ENCODE data around the gene AAK1.

AAK1 gene

DNA sequence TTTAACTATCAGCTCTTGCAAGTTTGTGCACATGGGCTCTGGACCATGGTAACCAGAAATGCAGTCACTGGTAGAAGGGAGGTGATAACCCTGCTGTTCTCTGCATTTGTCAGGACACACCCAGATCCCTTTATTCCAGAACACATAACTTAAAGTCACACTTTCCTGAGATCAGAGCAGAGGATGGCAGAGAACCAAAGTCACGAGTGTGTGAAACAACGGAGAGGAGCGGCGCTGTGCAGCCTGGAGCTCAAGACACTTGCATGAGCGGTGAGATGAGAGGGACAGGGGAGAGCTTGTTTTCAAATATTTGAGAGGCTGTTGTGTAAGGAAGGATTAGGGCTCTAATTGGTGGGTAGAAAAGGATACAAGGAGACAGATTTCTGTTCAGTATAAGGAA, 43.3 kb upstream of the AAK1 start:
- DNase-seq (ENCODE audit: low read depth) = no peak
- H3K4me3 ChIP-seq (ENCODE audit: low read depth, low read length) = no peak overlapping the region
- TF ChIP-seq, protein P1, sequence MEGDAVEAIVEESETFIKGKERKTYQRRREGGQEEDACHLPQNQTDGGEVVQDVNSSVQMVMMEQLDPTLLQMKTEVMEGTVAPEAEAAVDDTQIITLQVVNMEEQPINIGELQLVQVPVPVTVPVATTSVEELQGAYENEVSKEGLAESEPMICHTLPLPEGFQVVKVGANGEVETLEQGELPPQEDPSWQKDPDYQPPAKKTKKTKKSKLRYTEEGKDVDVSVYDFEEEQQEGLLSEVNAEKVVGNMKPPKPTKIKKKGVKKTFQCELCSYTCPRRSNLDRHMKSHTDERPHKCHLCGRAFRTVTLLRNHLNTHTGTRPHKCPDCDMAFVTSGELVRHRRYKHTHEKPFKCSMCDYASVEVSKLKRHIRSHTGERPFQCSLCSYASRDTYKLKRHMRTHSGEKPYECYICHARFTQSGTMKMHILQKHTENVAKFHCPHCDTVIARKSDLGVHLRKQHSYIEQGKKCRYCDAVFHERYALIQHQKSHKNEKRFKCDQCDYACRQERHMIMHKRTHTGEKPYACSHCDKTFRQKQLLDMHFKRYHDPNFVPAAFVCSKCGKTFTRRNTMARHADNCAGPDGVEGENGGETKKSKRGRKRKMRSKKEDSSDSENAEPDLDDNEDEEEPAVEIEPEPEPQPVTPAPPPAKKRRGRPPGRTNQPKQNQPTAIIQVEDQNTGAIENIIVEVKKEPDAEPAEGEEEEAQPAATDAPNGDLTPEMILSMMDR (IDR thresholded peaks at IDR 0.05; ENCODE audit: low read depth, low read length) = no peak
- TF ChIP-seq, protein P2, sequence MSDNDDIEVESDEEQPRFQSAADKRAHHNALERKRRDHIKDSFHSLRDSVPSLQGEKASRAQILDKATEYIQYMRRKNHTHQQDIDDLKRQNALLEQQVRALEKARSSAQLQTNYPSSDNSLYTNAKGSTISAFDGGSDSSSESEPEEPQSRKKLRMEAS (IDR thresholded peaks at IDR 0.05; ENCODE audit: low read depth, low read length) = no peak
- TF ChIP-seq MYC (IDR thresholded peaks at IDR 0.05; ENCODE audit: low read depth, low read length) (no peak), POLR2A (IDR thresholded peaks at IDR 0.05; ENCODE audit: extremely low read depth, insufficient read length) (no peak)

DNA sequence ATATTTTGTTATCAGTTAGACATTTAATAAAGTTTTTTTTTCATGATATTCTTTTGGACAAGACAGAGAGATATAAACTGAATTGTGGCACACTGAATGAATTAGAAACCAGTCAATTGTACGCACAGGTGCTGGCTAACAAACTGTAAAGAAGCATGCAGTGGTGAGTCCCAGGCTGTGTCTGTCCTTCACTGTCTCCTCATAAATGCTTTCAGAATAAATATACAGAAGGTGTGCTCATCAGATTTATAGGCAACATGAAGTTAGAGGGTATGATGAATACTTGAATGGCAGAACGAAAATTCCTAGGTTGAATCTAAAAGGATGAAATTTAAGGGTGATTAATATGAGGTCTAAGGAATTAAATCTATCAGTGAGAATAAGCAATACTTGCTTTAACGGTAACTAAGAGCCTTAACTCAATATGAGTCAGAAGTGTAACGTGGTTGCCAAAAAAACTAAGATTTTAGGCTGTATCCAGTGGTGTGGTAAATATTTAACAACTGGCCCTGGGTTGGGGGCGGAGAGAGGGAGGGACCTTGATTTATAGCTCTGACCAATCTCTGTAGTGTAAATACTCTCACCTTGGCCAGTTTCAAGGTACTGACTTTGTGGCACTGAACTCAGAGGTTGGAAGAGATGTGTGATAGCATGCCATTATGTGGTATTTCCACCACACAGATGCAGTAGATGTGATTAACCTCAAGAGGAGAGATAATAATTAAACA, 41.9 kb upstream of the AAK1 start:
- TF ChIP-seq POLR2A (IDR thresholded peaks at IDR 0.05; ENCODE audit: extremely low read depth, insufficient read length) = no peak
- no peak for TF ChIP-seq MYC (IDR thresholded peaks at IDR 0.05; ENCODE audit: low read depth, low read length)
- TF ChIP-seq, protein P1 (IDR thresholded peaks at IDR 0.05; ENCODE audit: low read depth, low read length) = no peak
- TF ChIP-seq, protein P2 (IDR thresholded peaks at IDR 0.05; ENCODE audit: low read depth, low read length) = no peak
- DNase-seq (ENCODE audit: low read depth) = no peak

DNA sequence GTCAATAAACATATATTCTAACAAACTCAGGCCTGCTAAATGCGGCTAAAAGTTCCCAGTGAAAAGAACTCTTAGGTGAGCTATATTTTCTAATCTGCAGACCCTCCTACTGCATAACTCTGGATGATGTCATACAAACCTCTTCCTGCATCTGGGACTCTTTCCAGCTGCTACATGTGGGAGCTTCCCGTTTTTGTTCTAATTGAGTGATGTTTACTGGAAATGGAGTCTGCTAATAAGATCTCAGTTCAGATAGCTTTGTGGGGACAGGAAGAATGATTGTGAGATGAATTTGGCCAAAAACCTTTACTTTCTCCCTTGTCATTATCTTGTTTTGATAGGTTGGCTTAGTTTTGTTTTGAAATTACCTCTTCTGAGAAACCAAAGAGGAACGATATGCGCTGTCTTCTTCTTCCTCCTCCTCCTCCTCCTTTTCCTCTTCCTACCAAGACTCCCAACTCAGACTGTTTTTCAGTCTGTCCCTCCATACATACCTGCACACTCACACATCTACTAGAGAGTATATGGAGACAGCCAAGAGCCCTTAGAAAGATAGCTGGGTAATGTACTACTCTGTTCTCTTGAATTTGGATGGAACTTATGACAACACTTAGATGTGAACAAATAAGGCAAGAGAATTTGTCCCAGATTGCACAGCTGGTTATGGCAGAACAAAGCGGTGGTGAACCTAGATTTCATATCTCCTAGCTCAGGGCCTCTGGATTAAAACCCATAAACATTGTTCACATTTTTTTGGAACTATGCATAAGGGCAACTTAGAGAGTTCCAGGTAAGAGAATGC, 39.8 kb upstream of the AAK1 start:
- TF ChIP-seq, protein P2 (IDR thresholded peaks at IDR 0.05; ENCODE audit: low read depth, low read length) = no peak
- TF ChIP-seq, protein P1 (IDR thresholded peaks at IDR 0.05; ENCODE audit: low read depth, low read length) = no peak
- TF ChIP-seq POLR2A (IDR thresholded peaks at IDR 0.05; ENCODE audit: extremely low read depth, insufficient read length) (no peak), MYC (IDR thresholded peaks at IDR 0.05; ENCODE audit: low read depth, low read length) (no peak)
- peak; percentile 82 for DNase-seq (ENCODE audit: low read depth)
- peak overlapping the region; percentile 41 for H3K4me3 ChIP-seq (ENCODE audit: low read depth, low read length)

More for the DNA sequence above, 41.9 kb upstream of the AAK1 start:
- no peak overlapping the region for H3K4me3 ChIP-seq (ENCODE audit: low read depth, low read length)

DNA sequence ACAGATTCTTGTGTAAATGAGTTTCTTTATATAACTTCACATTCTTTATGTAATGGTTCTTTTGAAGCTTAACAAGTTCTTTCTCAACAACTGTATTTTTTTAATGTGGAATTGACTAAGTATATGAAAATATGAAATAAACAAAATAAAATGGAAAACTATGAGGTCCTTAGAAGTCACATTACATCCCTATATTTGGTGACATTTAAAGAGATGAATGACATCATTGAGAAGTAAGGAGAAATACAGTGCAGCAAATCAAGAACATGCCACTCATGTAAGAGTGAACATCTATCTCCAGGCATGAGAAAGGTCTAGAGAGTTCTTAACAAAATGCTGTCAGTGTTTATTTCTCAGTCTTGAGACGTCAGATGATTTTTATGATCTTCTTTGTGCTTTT, 39.0 kb upstream of the AAK1 start:
- no peak overlapping the region for H3K4me3 ChIP-seq (ENCODE audit: low read depth, low read length)
- no peak for TF ChIP-seq POLR2A (IDR thresholded peaks at IDR 0.05; ENCODE audit: extremely low read depth, insufficient read length)
- TF ChIP-seq MYC (IDR thresholded peaks at IDR 0.05; ENCODE audit: low read depth, low read length) = no peak
- TF ChIP-seq, protein P2 (IDR thresholded peaks at IDR 0.05; ENCODE audit: low read depth, low read length) = no peak
- TF ChIP-seq, protein P1 (IDR thresholded peaks at IDR 0.05; ENCODE audit: low read depth, low read length) = no peak
- no peak for DNase-seq (ENCODE audit: low read depth)

DNA sequence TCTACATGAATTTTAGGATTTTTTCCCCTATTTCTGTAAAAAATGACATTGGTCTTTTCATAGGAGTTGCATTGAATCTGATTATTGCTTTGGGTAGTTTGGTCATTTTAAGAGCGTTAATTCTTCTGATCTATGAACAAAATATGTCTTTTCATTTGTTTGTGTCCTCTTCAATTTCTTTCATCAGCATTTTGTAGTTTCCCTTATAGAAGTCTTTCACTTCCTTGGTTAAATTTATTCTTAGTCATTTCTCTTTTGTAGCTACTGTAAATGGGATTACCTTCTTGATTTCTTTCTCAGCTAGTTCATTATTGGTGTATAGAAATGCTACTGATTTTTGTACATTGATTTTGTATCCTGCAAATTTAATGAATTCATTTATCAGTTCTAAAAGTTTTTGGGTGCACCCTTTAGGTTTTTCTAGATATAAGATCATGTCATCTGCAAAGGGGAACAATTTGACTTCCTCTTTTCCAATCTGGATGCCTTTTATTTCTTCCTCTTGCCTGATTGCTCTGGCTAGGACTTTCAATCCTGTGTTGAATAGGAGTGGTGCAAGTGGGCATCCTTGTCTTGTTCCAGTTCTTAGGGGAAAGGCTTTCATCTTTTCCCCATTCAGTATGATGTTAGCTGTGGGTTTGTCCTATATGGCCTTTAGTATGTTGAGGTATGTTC, 36.6 kb upstream of the AAK1 start:
- TF ChIP-seq MYC (IDR thresholded peaks at IDR 0.05; ENCODE audit: low read depth, low read length) (no peak), POLR2A (IDR thresholded peaks at IDR 0.05; ENCODE audit: extremely low read depth, insufficient read length) (no peak)
- TF ChIP-seq, protein P2 (IDR thresholded peaks at IDR 0.05; ENCODE audit: low read depth, low read length) = no peak
- TF ChIP-seq, protein P1 (IDR thresholded peaks at IDR 0.05; ENCODE audit: low read depth, low read length) = no peak
- no peak overlapping the region for H3K4me3 ChIP-seq (ENCODE audit: low read depth, low read length)
- peak; percentile 65 for DNase-seq (ENCODE audit: low read depth)

Data from NB4 (cell line).